SK-N-SH treated with all-trans-retinoic acid at 6 μM for 48 hours (cell line): ENCODE measurements around the gene ADAMTSL1.

Experiments used
- ATAC-seq: fragments of 200-7000 bp; cut with Tn5 transposase; 3 replicates; pipeline ENCODE4 v1.9.1; 2020; ENCODE audit warnings: mild to moderate bottlenecking, moderate library complexity
- ARNTL ChIP-seq: fragments of 450-650 bp; formaldehyde crosslinking; IDR thresholded peaks from 2 replicates; pipeline ENCODE4 v1.5.0; 2020; ENCODE audit warnings: low read depth, mild to moderate bottlenecking, moderate library complexity, borderline replicate concordance
- BACH2 ChIP-seq: fragments of 250-450 bp; sonication (Bioruptor Pico); IDR thresholded peaks from 2 replicates; pipeline ENCODE4 v1.9.0; 2021; ENCODE audit warnings: mild to moderate bottlenecking, borderline replicate concordance
- CREB5 ChIP-seq: fragments of 250-450 bp; sonication (Bioruptor Pico); IDR thresholded peaks from 2 replicates; pipeline ENCODE4 v1.5.1; 2020; ENCODE audit warnings: low read depth, mild to moderate bottlenecking, moderate library complexity
- CSDC2 ChIP-seq: fragments of 250-450 bp; sonication (Bioruptor Pico); IDR thresholded peaks from 2 replicates; pipeline ENCODE4 v1.5.0; 2020; ENCODE audit warnings: mild to moderate bottlenecking, moderate library complexity
- CSRNP3 ChIP-seq: fragments of 250-450 bp; sonication (Bioruptor Pico); IDR thresholded peaks from 2 replicates; pipeline ENCODE4 v1.5.1; 2021; ENCODE audit warnings: mild to moderate bottlenecking, moderate library complexity
- ESRRG ChIP-seq: fragments of 250-450 bp; sonication (Bioruptor Pico); IDR thresholded peaks from 2 replicates; pipeline ENCODE4 v1.6.1; 2021; ENCODE audit warnings: mild to moderate bottlenecking
- GLIS3 ChIP-seq: fragments of 250-450 bp; sonication (Bioruptor Pico); IDR thresholded peaks from 2 replicates; pipeline ENCODE4 v1.5.0; 2020; ENCODE audit warnings: mild to moderate bottlenecking, moderate library complexity
- ISL1 ChIP-seq: fragments of 250-450 bp; sonication (Bioruptor Pico); IDR thresholded peaks from 2 replicates; pipeline ENCODE4 v2.1.2; 2022; ENCODE audit warnings: mild to moderate bottlenecking, moderate library complexity
- OSR1 ChIP-seq: fragments of 250-450 bp; sonication (Bioruptor Pico); IDR thresholded peaks from 2 replicates; pipeline ENCODE4 v1.8.0; 2022; ENCODE audit warnings: moderate library complexity, mild to moderate bottlenecking, inconsistent platforms
- POU6F1 ChIP-seq: fragments of 250-450 bp; sonication (Bioruptor Pico); IDR thresholded peaks from 2 replicates; pipeline ENCODE4 v1.8.0; 2021; ENCODE audit warnings: low read depth, mild to moderate bottlenecking, moderate library complexity, borderline replicate concordance
- PPARA ChIP-seq: fragments of 250-450 bp; sonication (Bioruptor Pico); IDR thresholded peaks from 2 replicates; pipeline ENCODE4 v1.5.0; 2020; ENCODE audit warnings: mild to moderate bottlenecking, borderline replicate concordance
- RARB ChIP-seq: fragments of 250-450 bp; sonication (Bioruptor Pico); IDR thresholded peaks from 2 replicates; pipeline ENCODE4 v1.8.0; 2021; ENCODE audit warnings: mild to moderate bottlenecking, moderate library complexity
- SNAI2 ChIP-seq: fragments of 250-450 bp; sonication (Bioruptor Pico); IDR thresholded peaks from 2 replicates; pipeline ENCODE4 v1.5.0; 2020; ENCODE audit warnings: mild to moderate bottlenecking, moderate library complexity
- TCF4 ChIP-seq: fragments of 250-450 bp; sonication (Bioruptor Pico); IDR thresholded peaks from 2 replicates; pipeline ENCODE4 v1.8.0; 2021; ENCODE audit warnings: mild to moderate bottlenecking, moderate library complexity, borderline replicate concordance
- TOX ChIP-seq: fragments of 250-450 bp; sonication (Bioruptor Pico); IDR thresholded peaks from 2 replicates; pipeline ENCODE4 v1.8.0; 2021; ENCODE audit warnings: mild to moderate bottlenecking, moderate library complexity, borderline replicate concordance
- TSHZ2 ChIP-seq: fragments of 250-450 bp; sonication (Bioruptor Pico); IDR thresholded peaks from 2 replicates; pipeline ENCODE4 v1.5.0; 2020; ENCODE audit warnings: mild to moderate bottlenecking, moderate library complexity
- ZFP3 ChIP-seq: fragments of 250-450 bp; sonication (Bioruptor Pico); IDR thresholded peaks from 2 replicates; pipeline ENCODE4 v1.5.0; 2020; ENCODE audit warnings: mild to moderate bottlenecking, moderate library complexity
- ZFP30 ChIP-seq: fragments of 450-650 bp; formaldehyde crosslinking; IDR thresholded peaks from 2 replicates; pipeline ENCODE4 v1.5.0; 2022; ENCODE audit warnings: mild to moderate bottlenecking, moderate library complexity
- ZNF565 ChIP-seq: fragments of 450-650 bp; formaldehyde crosslinking; conservative IDR thresholded peaks from 2 replicates; pipeline ENCODE4 v1.5.0; 2020; ENCODE audit warnings: low read depth, mild to moderate bottlenecking, moderate library complexity
- ZNF70 ChIP-seq: fragments of 450-650 bp; formaldehyde crosslinking; IDR thresholded peaks from 2 replicates; pipeline ENCODE4 v1.5.0; 2020; ENCODE audit warnings: mild to moderate bottlenecking, moderate library complexity
- ZNF8 ChIP-seq: fragments of 450-650 bp; formaldehyde crosslinking; IDR thresholded peaks from 2 replicates; pipeline ENCODE4 v1.5.0; 2020; ENCODE audit warnings: mild to moderate bottlenecking, moderate library complexity

ADAMTSL1 gene

GRCh38 chr9:18694959-18695668 is 221.2 kb downstream of the ADAMTSL1 start:
- ATAC-seq, result no peak
- TF ChIP-seq TOX (no peak), ARNTL (CRISPR knock-in tag) (no peak), CSDC2 (CRISPR knock-in tag) (no peak), ESRRG (CRISPR knock-in tag) (no peak), CSRNP3 (CRISPR knock-in tag) (no peak), ZFP30 (CRISPR knock-in tag) (no peak), TSHZ2 (CRISPR knock-in tag) (no peak), BACH2 (CRISPR knock-in tag) (no peak), OSR1 (CRISPR knock-in tag) (no peak), POU6F1 (CRISPR knock-in tag) (no peak), ZNF565 (CRISPR knock-in tag) (no peak), ISL1 (no peak), GLIS3 (CRISPR knock-in tag) (no peak)

- ATAC-seq, result no peak
- TF ChIP-seq TCF4 (no peak), SNAI2 (CRISPR knock-in tag) (no peak), RARB (CRISPR knock-in tag) (no peak), ZFP3 (CRISPR knock-in tag) (no peak), ZNF565 (CRISPR knock-in tag) (no peak), POU6F1 (CRISPR knock-in tag) (no peak), ZNF8 (CRISPR knock-in tag) (no peak), CSDC2 (CRISPR knock-in tag) (no peak), GLIS3 (CRISPR knock-in tag) (no peak), PPARA (CRISPR knock-in tag) (no peak), ZNF70 (CRISPR knock-in tag) (no peak), ESRRG (CRISPR knock-in tag) (no peak), TOX (no peak), ARNTL (CRISPR knock-in tag) (no peak), TSHZ2 (CRISPR knock-in tag) (no peak), ZFP30 (CRISPR knock-in tag) (no peak), OSR1 (CRISPR knock-in tag) (no peak), CREB5 (no peak), ISL1 (no peak)
Observed at GRCh38 chr9:18698992-18699391, 225.0 kb downstream of the ADAMTSL1 start.
